H1 (cell line): ENCODE measurements around the gene SLC26A4. TPM values are rescaled to one million over a fixed set of nuclear protein-coding genes. Genes with fewer than 3 reads are reported as not detected.

ENCODE experiments used
- CTCF ChIA-PET: fragments of 300-600 bp; sonication (Branson Sonifier 250); formaldehyde crosslinking; loops from one replicate; lab custom pipeline; 2021; ENCODE audit not compliant: partially characterized antibody; lab: Charles Lee
- POLR2A ChIA-PET: fragments of 300-600 bp; sonication (Branson Sonifier 250); formaldehyde crosslinking; loops from one replicate; lab custom pipeline; 2021; ENCODE audit warnings: inconsistent platforms; ENCODE audit not compliant: partially characterized antibody; lab: Charles Lee
- DNase-seq, 2 experiments: peaks; one replicate each; pipeline versions ENCODE4 v3.0.0 to v3.0.0-alpha.2; 2010 to 2022; ENCODE audit warnings: low spot score in 2 of 2, low read depth in 1 of 2, mixed read lengths in 1 of 2
- FAIRE-seq: peaks from 2 replicates; lab custom pipeline; 2011; peaks lifted over from hg19 to GRCh38; lab: Jason Lieb, UNC
- H2AFZ ChIP-seq: 2 replicates; pipeline ENCODE4 v1.8.1; 2012; ENCODE audit warnings: low read length, inconsistent platforms
- H2AK5ac ChIP-seq: 2 replicates; pipeline ENCODE4 v1.6.1; 2013; ENCODE audit warnings: low read depth, low read length
- H2BK120ac ChIP-seq: replicated peaks from 2 replicates; pipeline ENCODE3; 2013; ENCODE audit warnings: low read depth, low read length, inconsistent platforms
- H2BK12ac ChIP-seq: 2 replicates; pipeline ENCODE4 v1.6.1; 2013; ENCODE audit warnings: low read depth, low read length
- H2BK15ac ChIP-seq: 2 replicates; pipeline ENCODE4 v1.6.1; 2013; ENCODE audit warnings: low read length
- H2BK20ac ChIP-seq: 2 replicates; pipeline ENCODE4 v1.6.1; 2013; ENCODE audit warnings: low read length
- H2BK5ac ChIP-seq: 2 replicates; pipeline ENCODE4 v1.6.1; 2013; ENCODE audit warnings: low read depth, low read length
- H3K14ac ChIP-seq: 2 replicates; pipeline ENCODE4 v1.6.1; 2013; ENCODE audit warnings: inconsistent platforms; ENCODE audit not compliant: insufficient read length
- H3K18ac ChIP-seq: 2 replicates; pipeline ENCODE4 v1.6.1; 2013; ENCODE audit warnings: low read length; ENCODE audit errors: extremely low read depth
- H3K23ac ChIP-seq: 2 replicates; pipeline ENCODE4 v1.6.1; 2013; ENCODE audit warnings: inconsistent platforms; ENCODE audit not compliant: insufficient read length
- H3K23me2 ChIP-seq: 2 replicates; pipeline ENCODE4 v1.6.1; 2013; ENCODE audit warnings: low read depth, low read length
- H3K27ac ChIP-seq: 2 replicates; pipeline ENCODE4 v1.6.1; 2011; ENCODE audit warnings: low read depth, low read length, inconsistent platforms
- H3K27me3 ChIP-seq, 4 experiments: replicated peaks in 1 of 4; 1 replicate in 1 of 4; 2 replicates in 3 of 4; pipeline versions ENCODE4 v1.6.1 to v1.8.1; 2011 to 2013; ENCODE audit warnings: low read length in 3 of 4, mild to moderate bottlenecking in 3 of 4, inconsistent platforms in 2 of 4, mixed read lengths in 2 of 4, moderate library complexity in 1 of 4; ENCODE audit not compliant: control insufficient read depth in 3 of 4, insufficient read depth in 3 of 4; ENCODE audit errors: extremely low read depth in 1 of 4
- H3K36me3 ChIP-seq, 4 experiments: 2 replicates each; pipeline versions ENCODE4 v1.6.1 to v1.8.1; 2011 to 2013; ENCODE audit warnings: mild to moderate bottlenecking in 4 of 4, low read length in 3 of 4, moderate library complexity in 2 of 4, control low read depth in 1 of 4, inconsistent platforms in 1 of 4; ENCODE audit not compliant: insufficient read depth in 4 of 4, control insufficient read depth in 2 of 4
- H3K4ac ChIP-seq: replicated peaks from 2 replicates; pipeline ENCODE3; 2013; ENCODE audit warnings: low read length, low read depth, mixed read lengths, inconsistent platforms; ENCODE audit not compliant: insufficient read length
- H3K4me1 ChIP-seq, 4 experiments: replicated peaks in 1 of 4; 1 replicate in 1 of 4; 2 replicates in 3 of 4; pipeline versions ENCODE4 v1.6.1 to v1.8.1; 2011 to 2013; ENCODE audit warnings: low read length in 3 of 4, inconsistent platforms in 2 of 4, mixed read lengths in 1 of 4; ENCODE audit not compliant: insufficient read depth in 4 of 4, control insufficient read depth in 3 of 4
- H3K4me2 ChIP-seq, 2 experiments: 2 replicates each; pipeline versions ENCODE4 v1.6.1 to v1.8.1; 2011 to 2013; ENCODE audit warnings: low read depth in 2 of 2, low read length in 2 of 2, control low read depth in 1 of 2, inconsistent platforms in 1 of 2, mild to moderate bottlenecking in 1 of 2; ENCODE audit not compliant: insufficient read depth in 1 of 2
- H3K4me3 ChIP-seq, 4 experiments: fragments of 200-600, 300-600 bp in 1 of 4; sonication (generic), shearing (Covaris generic), sonication (Bioruptor Twin) in 1 of 4; 2 replicates each; pipeline versions ENCODE4 v1.5.1 to v1.8.1; 2011 to 2016; ENCODE audit warnings: low read length in 4 of 4, low read depth in 3 of 4, control low read depth in 2 of 4, inconsistent platforms in 2 of 4, mild to moderate bottlenecking in 2 of 4, mixed read lengths in 1 of 4, moderate library complexity in 1 of 4; ENCODE audit not compliant: insufficient read depth in 2 of 4; ENCODE audit errors: extremely low read depth in 1 of 4
- H3K56ac ChIP-seq: replicated peaks from 2 replicates; pipeline ENCODE3; 2013; ENCODE audit warnings: low read depth, mild to moderate bottlenecking, mixed read lengths, low read length, inconsistent platforms; ENCODE audit not compliant: insufficient read length
- H3K79me1 ChIP-seq: 2 replicates; pipeline ENCODE4 v1.6.1; 2013; ENCODE audit warnings: low read depth, low read length, control low read depth
- H3K79me2 ChIP-seq, 2 experiments: 2 replicates each; pipeline versions ENCODE4 v1.6.1 to v1.8.1; 2012 to 2013; ENCODE audit warnings: low read length in 2 of 2, mild to moderate bottlenecking in 2 of 2, inconsistent platforms in 1 of 2; ENCODE audit not compliant: insufficient read depth in 2 of 2, control insufficient read depth in 1 of 2
- H3K9ac ChIP-seq, 4 experiments: replicated peaks in 1 of 4; 1 replicate in 1 of 4; 2 replicates in 3 of 4; pipeline versions ENCODE4 v1.6.1 to v1.8.1; 2011 to 2013; ENCODE audit warnings: low read depth in 3 of 4, low read length in 3 of 4, control low read depth in 2 of 4, mild to moderate bottlenecking in 2 of 4, moderate library complexity in 2 of 4, inconsistent platforms in 1 of 4; ENCODE audit errors: extremely low read depth in 1 of 4
- H3K9me3 ChIP-seq, 2 experiments: 2 replicates each; pipeline versions ENCODE4 v1.6.1 to v1.8.1; 2012 to 2013; ENCODE audit warnings: mild to moderate bottlenecking in 2 of 2, moderate library complexity in 2 of 2, control low read depth in 1 of 2, inconsistent platforms in 1 of 2, low read depth in 1 of 2, low read length in 1 of 2, mixed read lengths in 1 of 2; ENCODE audit not compliant: insufficient read depth in 2 of 2
- H4K20me1 ChIP-seq, 2 experiments: replicated peaks in 1 of 2; 2 replicates each; pipeline versions ENCODE3 to v1.8.1; 2011 to 2013; ENCODE audit warnings: inconsistent platforms in 2 of 2, low read length in 2 of 2, mild to moderate bottlenecking in 1 of 2; ENCODE audit not compliant: insufficient read depth in 2 of 2, control insufficient read depth in 1 of 2
- H4K5ac ChIP-seq: 2 replicates; pipeline ENCODE4 v1.6.1; 2013; ENCODE audit warnings: low read length, low read depth, mixed read lengths, inconsistent platforms; ENCODE audit not compliant: insufficient read length
- H4K8ac ChIP-seq: 2 replicates; pipeline ENCODE4 v1.8.0; 2013; ENCODE audit warnings: mild to moderate bottlenecking, moderate library complexity, low read length, inconsistent platforms; ENCODE audit not compliant: insufficient read depth; ENCODE audit errors: extremely low read depth
- H4K91ac ChIP-seq: replicated peaks from 2 replicates; pipeline ENCODE3; 2013; ENCODE audit warnings: low read length, mixed read lengths, inconsistent platforms; ENCODE audit not compliant: insufficient read length
- ATF3 ChIP-seq: IDR thresholded peaks from 2 replicates; pipeline ENCODE4 v1.6.1; 2011; ENCODE audit warnings: low read depth, mild to moderate bottlenecking, low read length; ENCODE audit not compliant: insufficient read depth
- JUND ChIP-seq: IDR thresholded peaks from 2 replicates; pipeline ENCODE4 v1.6.1; 2011; ENCODE audit warnings: mild to moderate bottlenecking, improper control_type of control experiment, low read length
- SAP30 ChIP-seq: fragments of 300-600 bp; sonication (generic); IDR thresholded peaks from 2 replicates; pipeline ENCODE4 v1.7.1; 2012; ENCODE audit warnings: low read length, moderate library complexity, mild to moderate bottlenecking, inconsistent platforms; ENCODE audit not compliant: insufficient read depth, insufficient replicate concordance
- WGBS, 2 experiments: shearing (Covaris generic) in 1 of 2; methylation state at CpG; one replicate each; pipeline versions ENCODE4 v1.1.6 to v1.1.7; 2013 to 2015; ENCODE audit warnings: low lambda C conversion rate in 2 of 2, mixed read lengths in 2 of 2, inconsistent platforms in 1 of 2, low coverage in 1 of 2, missing lambda C conversion rate in 1 of 2; ENCODE audit not compliant: insufficient replicate concordance in 2 of 2, insufficient coverage in 1 of 2, insufficient read length in 1 of 2; ENCODE audit errors: extremely low coverage in 1 of 2, missing lambda C conversion rate in 1 of 2; 5-methylcytosine and 5-hydroxymethylcytosine counted together
- polyA plus RNA-seq, 7 experiments: library from polyadenylated mRNA; depleted of rRNA in 3 of 7; stranded (reverse) in 5 of 7; unstranded in 2 of 7; fragments of >200 nt in 5 of 7; fragments of 200-250 nt in 2 of 7; gene quantifications; 1 replicate in 5 of 7; 2 replicates in 1 of 7; 4 replicates in 1 of 7; pipeline versions ENCODE4 v1.2.1 to v1.2.3, GENCODE V29; 2011 to 2013; ENCODE audit warnings: missing spikeins in 2 of 7, mixed read lengths in 2 of 7
- total RNA-seq: library from RNA; stranded (reverse); fragmentation: NEBNext Ultra II Directional; extraction: Animal tissue kit (Norgen Biotek cat#: 25700); gene quantifications from 2 replicates; pipeline ENCODE4 v1.2.1, GENCODE V29; 2021

The SLC26A4 gene
- total and polyA plus RNA-seq, 2 of the 8 experiments (the other 6 are each of a cell fraction or from before 2014, with no cell fraction given): 0.11 to 0.35 TPM

- CTCF ChIA-PET: no interaction called here
- no peak overlapping the region for H2AK5ac ChIP-seq
- TF ChIP-seq ATF3: no peak
- no peak for TF ChIP-seq SAP30
- no peak for TF ChIP-seq JUND
- no peak overlapping the region for H3K56ac ChIP-seq
- H4K5ac ChIP-seq: no peak overlapping the region
- H4K8ac ChIP-seq: no peak overlapping the region
- H2BK15ac ChIP-seq: no peak overlapping the region
- no peak overlapping the region for H3K14ac ChIP-seq
- H2BK12ac ChIP-seq: no peak overlapping the region
- H3K4me3 ChIP-seq: no peak overlapping the region
- no peak overlapping the region for H3K4ac ChIP-seq
- POLR2A ChIA-PET: interaction anchor here (1.8 kb wide), 1 partner anchor 28 kb away, joined by 5 read pairs; no protein-coding TSS in a partner anchor
- no peaks in the 10 kb centered on the region for H3K36me3 ChIP-seq
- H3K4me2 ChIP-seq: no peak overlapping the region
- no peak overlapping the region for H2BK120ac ChIP-seq
- H3K9me3 ChIP-seq: no peaks in the 10 kb centered on the region
- peaks cover 0 to 3% (median 2%) of the 10 kb centered on the region in 4 experiments; a peak in 3 of 7 replicates for H3K4me1 ChIP-seq
- H3K23ac ChIP-seq: no peak overlapping the region
- no peak overlapping the region for H2BK5ac ChIP-seq
- H4K20me1 ChIP-seq: no peaks in the 10 kb centered on the region
- H4K91ac ChIP-seq: no peak overlapping the region
- no peaks in the 10 kb centered on the region for H3K27me3 ChIP-seq
- FAIRE-seq: no peak
- H2BK20ac ChIP-seq: no peak overlapping the region
- no peak for DNase-seq
- no peak overlapping the region for H3K9ac ChIP-seq
- no peaks in the 10 kb centered on the region for H3K79me1 ChIP-seq
- H3K23me2 ChIP-seq: no peaks in the 10 kb centered on the region; the same call in 1 of the 2 replicates
- H3K18ac ChIP-seq: no peak overlapping the region
- 92% methylated on average over 2 of the region's 2 CpGs; no CpG with 5 or more reads in 1 of the 2 experiments for WGBS, 2 experiments
- 0 out of 2 replicates have a peak overlapping the region, but pooled peaks have one; percentile 76 for H2AFZ ChIP-seq
- no peak overlapping the region for H3K27ac ChIP-seq
- no peaks in the 10 kb centered on the region for H3K79me2 ChIP-seq
Measured at GRCh38 chr7:107689553-107689952, 28.9 kb downstream of the SLC26A4 start.
